IMR-90 (cell line): Measurements from ENCODE around the gene TECTB.

ENCODE experiments used
- CTCF ChIP-seq: conservative IDR thresholded peaks from 2 replicates; pipeline ENCODE4 v1.5.1; 2012; ENCODE audit warnings: mild to moderate bottlenecking, low read depth, low read length, improper control_type of control experiment
- NFE2L2 ChIP-seq: fragments of 150-350 bp; IDR thresholded peaks from 2 replicates; pipeline ENCODE4 v1.6.1; 2016; ENCODE audit warnings: low read depth, mild to moderate bottlenecking, low read length
- POLR2A ChIP-seq: IDR thresholded peaks from 2 replicates; pipeline ENCODE4 v1.6.1; 2012; ENCODE audit warnings: mild to moderate bottlenecking, low read depth, low read length
- USF2 ChIP-seq: fragments of 150-350 bp; IDR thresholded peaks from 2 replicates; pipeline ENCODE4 v1.6.1; 2017; ENCODE audit warnings: mild to moderate bottlenecking, antibody characterized with exemption, low read length, low read depth

GRCh38 chr10:112235141-112235540 lies 48.1 kb upstream of the TECTB start:
- no peak for TF ChIP-seq CTCF
- no peak for TF ChIP-seq NFE2L2
- no peak for TF ChIP-seq POLR2A
- no peak for TF ChIP-seq USF2
